GM12873 (cell line): ENCODE data around the gene PACRG.

Experiments used
- TF ChIP-seq, protein P1 (sequence below): IDR thresholded peaks from 2 replicates; pipeline ENCODE4 v1.5.1; 2012; ENCODE audit warnings: low read depth, mild to moderate bottlenecking, moderate library complexity, low read length, control low read depth; ENCODE audit not compliant: insufficient read depth; ENCODE audit errors: missing control alignments

Gene PACRG

GRCh38 chr6:163066200-163066599, 338.4 kb downstream of the PACRG start:
- TF ChIP-seq, protein P1, sequence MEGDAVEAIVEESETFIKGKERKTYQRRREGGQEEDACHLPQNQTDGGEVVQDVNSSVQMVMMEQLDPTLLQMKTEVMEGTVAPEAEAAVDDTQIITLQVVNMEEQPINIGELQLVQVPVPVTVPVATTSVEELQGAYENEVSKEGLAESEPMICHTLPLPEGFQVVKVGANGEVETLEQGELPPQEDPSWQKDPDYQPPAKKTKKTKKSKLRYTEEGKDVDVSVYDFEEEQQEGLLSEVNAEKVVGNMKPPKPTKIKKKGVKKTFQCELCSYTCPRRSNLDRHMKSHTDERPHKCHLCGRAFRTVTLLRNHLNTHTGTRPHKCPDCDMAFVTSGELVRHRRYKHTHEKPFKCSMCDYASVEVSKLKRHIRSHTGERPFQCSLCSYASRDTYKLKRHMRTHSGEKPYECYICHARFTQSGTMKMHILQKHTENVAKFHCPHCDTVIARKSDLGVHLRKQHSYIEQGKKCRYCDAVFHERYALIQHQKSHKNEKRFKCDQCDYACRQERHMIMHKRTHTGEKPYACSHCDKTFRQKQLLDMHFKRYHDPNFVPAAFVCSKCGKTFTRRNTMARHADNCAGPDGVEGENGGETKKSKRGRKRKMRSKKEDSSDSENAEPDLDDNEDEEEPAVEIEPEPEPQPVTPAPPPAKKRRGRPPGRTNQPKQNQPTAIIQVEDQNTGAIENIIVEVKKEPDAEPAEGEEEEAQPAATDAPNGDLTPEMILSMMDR, result no peak

DNA sequence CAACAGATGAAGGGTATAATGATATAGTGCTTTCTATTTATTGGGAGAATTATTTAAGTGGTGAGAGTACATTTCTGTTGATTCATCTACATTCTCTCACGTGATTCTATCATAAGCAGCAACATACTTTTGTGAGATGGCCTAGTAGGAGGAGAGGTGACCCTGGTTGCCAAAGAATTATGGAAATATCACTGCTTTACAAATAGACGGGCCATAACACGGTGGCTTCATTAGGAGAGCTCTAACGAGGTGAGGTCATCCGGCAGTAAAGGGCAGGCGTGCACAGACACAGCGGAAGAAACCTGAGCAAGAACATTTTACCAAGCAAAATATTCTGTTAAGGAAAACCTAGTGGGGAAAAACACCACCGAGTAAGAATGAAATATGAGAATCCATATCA, 349.4 kb downstream of the PACRG start:
- TF ChIP-seq, protein P1, result no peak

DNA sequence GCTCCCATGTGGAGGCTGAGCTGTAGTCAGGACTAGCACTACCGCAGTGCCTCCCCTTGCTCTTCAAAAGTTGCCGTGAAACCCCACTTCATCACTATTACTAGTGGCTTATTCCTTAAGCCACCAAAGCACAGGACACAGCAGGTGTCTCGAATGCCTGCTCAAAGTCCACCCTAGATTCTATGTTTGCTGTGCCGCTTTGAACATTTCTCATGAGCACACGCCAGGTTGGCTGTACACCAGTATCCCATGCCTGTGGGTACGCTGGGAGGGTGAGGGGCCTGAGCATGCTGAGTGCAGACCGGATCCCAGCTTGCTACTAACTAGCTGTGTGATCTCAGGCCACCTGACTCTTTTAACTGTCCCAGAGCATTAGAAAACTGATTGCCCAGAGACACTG, 350.9 kb downstream of the PACRG start:
- TF ChIP-seq, protein P1, result no peak

DNA sequence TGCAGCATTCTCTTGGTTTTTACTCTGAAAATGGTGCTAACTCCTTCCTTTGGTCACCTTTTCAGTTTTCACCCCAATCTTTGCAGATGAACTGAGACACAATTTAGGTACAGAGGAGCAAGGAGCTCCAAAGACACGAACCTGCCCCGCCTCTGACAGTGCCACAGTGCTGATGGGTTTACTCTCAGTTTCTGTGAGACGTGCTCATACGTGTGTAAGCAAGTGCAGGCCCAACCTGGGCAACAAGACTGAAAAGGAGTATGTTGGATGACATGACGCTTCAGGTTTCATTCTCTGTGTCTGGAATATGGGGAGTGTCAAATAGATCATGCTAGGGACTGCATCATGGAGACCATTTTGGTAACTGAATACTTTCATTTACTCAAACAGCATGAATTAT, 352.5 kb downstream of the PACRG start:
- TF ChIP-seq, protein P1, result no peak

GRCh38 chr6:163083141-163083540, 355.4 kb downstream of the PACRG start:
- TF ChIP-seq, protein P1, result no peak

GRCh38 chr6:163085426-163085825, 357.7 kb downstream of the PACRG start:
- TF ChIP-seq, protein P1, result no peak

DNA sequence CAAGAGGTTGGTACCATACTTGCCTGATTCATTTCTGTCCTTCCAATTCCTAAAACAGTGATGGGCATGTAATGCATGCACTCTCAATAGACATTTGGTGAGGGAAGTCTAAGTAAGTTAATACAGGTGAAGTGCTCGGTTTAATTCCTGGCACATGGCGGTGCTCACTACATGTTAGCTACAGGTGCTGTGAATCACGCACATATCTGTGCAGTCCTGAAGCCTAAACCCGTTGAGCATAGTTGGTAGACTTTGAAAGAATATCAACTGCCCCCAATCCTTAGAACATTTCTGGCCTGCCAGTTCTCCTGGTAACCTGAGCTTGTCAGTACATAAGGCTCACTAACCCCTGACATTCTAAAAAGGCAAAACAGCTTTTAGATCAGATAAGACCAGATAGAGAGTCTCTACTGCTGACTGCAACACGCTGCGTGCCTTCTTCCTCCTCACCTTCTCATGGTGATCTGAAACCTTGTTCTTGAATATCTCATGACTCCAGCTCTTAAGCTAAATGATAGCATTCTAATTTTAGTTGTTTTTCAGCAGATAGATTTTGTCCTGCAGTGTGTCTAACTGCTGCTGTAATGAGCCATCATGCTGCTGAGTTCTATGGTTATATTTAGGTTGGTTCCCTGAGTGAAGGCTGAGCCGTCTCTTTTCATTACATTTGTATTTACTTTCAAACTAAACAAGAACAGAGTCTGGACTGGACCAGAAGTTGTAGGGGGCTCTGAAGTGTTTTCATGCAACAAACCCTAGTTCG, 358.3 kb downstream of the PACRG start:
- TF ChIP-seq, protein P1, result no peak
